ENCODE results near the gene CXCL1. TPM values are rescaled to one million over a fixed set of nuclear protein-coding genes. Genes with fewer than 3 reads are reported as not detected.

CXCL1 gene
- total and polyA plus RNA-seq, 2 of the 13 experiments (the other 11 are each of a cell fraction or from before 2014, with no cell fraction given), result 0.15 TPM; not detected in 1

- TF ChIP-seq ZBTB3 (CRISPR knock-in tag; IDR thresholded peaks at IDR 0.05; ENCODE audit: borderline replicate concordance, low read depth) (no peak), TIGD3 (CRISPR knock-in tag; IDR thresholded peaks at IDR 0.05; ENCODE audit: borderline replicate concordance) (no peak), PHF5A (CRISPR knock-in tag; IDR thresholded peaks at IDR 0.05; ENCODE audit: low read depth, unreplicated experiment) (no peak), RFXAP (CRISPR knock-in tag; IDR thresholded peaks at IDR 0.05; ENCODE audit: borderline replicate concordance) (no peak)
Measured at GRCh38 chr4:73851293-73851692, 17.9 kb upstream of the CXCL1 start (continued).

DNA sequence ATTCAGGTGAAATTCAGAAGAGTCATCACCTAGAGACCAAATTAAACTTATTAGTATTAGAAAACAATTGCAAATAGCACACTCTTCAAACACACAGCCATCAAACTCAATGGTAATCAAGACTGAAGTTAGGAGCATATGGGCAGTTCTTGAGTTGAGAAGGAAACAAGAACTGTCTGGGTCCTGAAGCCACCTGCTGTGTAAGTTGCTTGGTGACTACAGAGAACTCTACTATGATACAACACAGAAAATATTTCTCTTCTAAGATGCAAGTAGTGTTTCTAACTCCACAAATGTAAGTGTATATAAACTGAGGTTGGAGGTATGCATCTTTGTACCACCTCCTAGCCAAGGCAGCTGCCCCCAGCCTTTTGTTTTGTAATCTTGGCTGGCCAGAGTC lies 16.4 kb upstream of the CXCL1 start:
- H3K9me3 ChIP-seq (ENCODE audit: low read length), result no peaks in the 10 kb centered on the region
- H2AFZ ChIP-seq (ENCODE audit: low read length), result no peak overlapping the region
- no peaks in the 10 kb centered on the region for H3K36me3 ChIP-seq (replicated peaks in 1 of 2; ENCODE audit: control insufficient read depth in 1 of 2, insufficient read depth in 2 of 2, low read length in 2 of 2)
- intact Hi-C loops (cut with micrococcal nuclease; ENCODE audit: unreplicated experiment), result loop anchor here (1.0 kb wide), 1 partner anchor 28 kb away; no protein-coding TSS in a partner anchor
- 0 out of 5 replicates have a peak, but pooled peaks cover 0 to 3% of the 10 kb centered on the region in 2 experiments for H3K27me3 ChIP-seq (ENCODE audit: control insufficient read depth in 1 of 2, insufficient read depth in 2 of 2, low read length in 2 of 2)
- H3K27ac ChIP-seq (ENCODE audit: extremely low read length, insufficient read depth, low read length), result no peak overlapping the region
- no peak overlapping the region for H3K4me2 ChIP-seq (ENCODE audit: low read depth, low read length)
- no peaks in the 10 kb centered on the region for H4K20me1 ChIP-seq (ENCODE audit: insufficient read depth, low read length)
- ATAC-seq, result no peak
- H3K4me1 ChIP-seq (ENCODE audit: insufficient read depth, low read length), result no peaks in the 10 kb centered on the region
- ChIA-PET POLR2A (no interaction called here), CTCF (ENCODE audit: low intra/inter-chr PET ratio, low total read pairs) (no interaction called here)
- no peak overlapping the region for H3K9ac ChIP-seq (ENCODE audit: insufficient read depth, low read depth, low read length)
- no peak for TF ChIP-seq AKAP8 (CRISPR knock-in tag; IDR thresholded peaks at IDR 0.05)
- TF ChIP-seq NR2F2 (IDR thresholded peaks at IDR 0.05; ENCODE audit: borderline replicate concordance, low read depth), result no peak
- no peak for TF ChIP-seq CBFB (CRISPR knock-in tag; IDR thresholded peaks at IDR 0.05)
- TF ChIP-seq FOXO1 (CRISPR knock-in tag; IDR thresholded peaks at IDR 0.05), result no peak
- no peak for TF ChIP-seq ZNF253 (CRISPR knock-in tag; IDR thresholded peaks at IDR 0.05; ENCODE audit: borderline replicate concordance)
- TF ChIP-seq, protein P1, sequence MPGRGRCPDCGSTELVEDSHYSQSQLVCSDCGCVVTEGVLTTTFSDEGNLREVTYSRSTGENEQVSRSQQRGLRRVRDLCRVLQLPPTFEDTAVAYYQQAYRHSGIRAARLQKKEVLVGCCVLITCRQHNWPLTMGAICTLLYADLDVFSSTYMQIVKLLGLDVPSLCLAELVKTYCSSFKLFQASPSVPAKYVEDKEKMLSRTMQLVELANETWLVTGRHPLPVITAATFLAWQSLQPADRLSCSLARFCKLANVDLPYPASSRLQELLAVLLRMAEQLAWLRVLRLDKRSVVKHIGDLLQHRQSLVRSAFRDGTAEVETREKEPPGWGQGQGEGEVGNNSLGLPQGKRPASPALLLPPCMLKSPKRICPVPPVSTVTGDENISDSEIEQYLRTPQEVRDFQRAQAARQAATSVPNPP (CRISPR knock-in tag; IDR thresholded peaks at IDR 0.05), result no peak
- no peak for TF ChIP-seq ZNF234 (CRISPR knock-in tag; conservative IDR thresholded peaks at IDR 0.05)
- TF ChIP-seq KAT7 (CRISPR knock-in tag; IDR thresholded peaks at IDR 0.05; ENCODE audit: borderline replicate concordance), result no peak
- TF ChIP-seq, protein P2, sequence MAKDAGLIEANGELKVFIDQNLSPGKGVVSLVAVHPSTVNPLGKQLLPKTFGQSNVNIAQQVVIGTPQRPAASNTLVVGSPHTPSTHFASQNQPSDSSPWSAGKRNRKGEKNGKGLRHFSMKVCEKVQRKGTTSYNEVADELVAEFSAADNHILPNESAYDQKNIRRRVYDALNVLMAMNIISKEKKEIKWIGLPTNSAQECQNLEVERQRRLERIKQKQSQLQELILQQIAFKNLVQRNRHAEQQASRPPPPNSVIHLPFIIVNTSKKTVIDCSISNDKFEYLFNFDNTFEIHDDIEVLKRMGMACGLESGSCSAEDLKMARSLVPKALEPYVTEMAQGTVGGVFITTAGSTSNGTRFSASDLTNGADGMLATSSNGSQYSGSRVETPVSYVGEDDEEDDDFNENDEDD (CRISPR knock-in tag; IDR thresholded peaks at IDR 0.05; ENCODE audit: borderline replicate concordance), result no peak
- TF ChIP-seq ZNF263 (CRISPR knock-in tag; IDR thresholded peaks at IDR 0.05), result no peak
- TF ChIP-seq MEIS1 (CRISPR knock-in tag; IDR thresholded peaks at IDR 0.05; ENCODE audit: borderline replicate concordance), result no peak
- in situ Hi-C loops (cut with HindIII; ENCODE audit: extremely low pct_ligation_motif_present, low pct_unique_long_range_greater_than_20kb), result no loop called here
- DNase-seq (ENCODE audit: low spot score), result no peak
- no TSS peak for BruUV-seq (replicated peaks)
- FAIRE-seq, result no peak
- H3K79me2 ChIP-seq (ENCODE audit: insufficient read depth, low read length), result no peaks in the 10 kb centered on the region
- H3K4me3 ChIP-seq (replicated peaks in 1 of 3; ENCODE audit: insufficient read depth in 1 of 3, low read depth in 2 of 3, low read length in 3 of 3), result no peak overlapping the region

Measured in HepG2 (cell line).